Melanocyte of skin (primary cell): ENCODE results near the gene RPEL1. TPM values are rescaled to one million over a fixed set of nuclear protein-coding genes. Genes with fewer than 3 reads are reported as not detected.

ENCODE experiments used
- total RNA-seq, 2 donors: library from RNA; depleted of rRNA; stranded (reverse); fragments of >200 nt; gene quantifications; 2 replicates each; pipeline ENCODE4 v1.2.3, GENCODE V29; 2012

The RPEL1 gene
- total RNA-seq, result under 1 TPM; under 0.01 to 0.33 TPM

GRCh38 chr10:103245587-103245986 lies at the start of gene RPEL1:
RPEL1 (plus strand) TSS chr10:103245887; CDS start chr10:103245997, 110 bp downstream.

GRCh38 chr10:103276896-103277712 lies 31.4 kb downstream of the RPEL1 start, which contains the start of gene INA:
INA (plus strand) TSS chr10:103277138; CDS start chr10:103277212, 74 bp downstream.

Other genes starting within 250 kb of the RPEL1 start
- gene NT5C2, start 52.6 kb upstream of the RPEL1 start, total RNA-seq, result 10 to 100 TPM; 26.5 to 37.3 TPM
- gene INA, start 31.3 kb downstream of the RPEL1 start, total RNA-seq, result under 1 TPM in 1 of 2 donors, not detected in 1; under 0.01 TPM
- gene PCGF6, start 105.3 kb downstream of the RPEL1 start, total RNA-seq, result 10 to 100 TPM in 1 of 2 donors, 1 to 10 TPM in 1; 8.9 to 15.3 TPM
- 1 to 10 TPM; 2.8 to 5.3 TPM for gene TAF5, start 122.1 kb downstream of the RPEL1 start, total RNA-seq
- gene ATP5MK, start 150.6 kb downstream of the RPEL1 start, total RNA-seq, result 100 to 1,000 TPM; 170 to 231 TPM
- gene PDCD11, start 150.7 kb downstream of the RPEL1 start, total RNA-seq, result 10 to 100 TPM; 28.2 to 41.6 TPM
- gene CALHM2, start 206.5 kb downstream of the RPEL1 start, total RNA-seq, result 1 to 10 TPM; 8.3 to 10.0 TPM
- gene CALHM1, start 213.0 kb downstream of the RPEL1 start, total RNA-seq, result not detected
- gene CALHM3, start 233.4 kb downstream of the RPEL1 start, total RNA-seq, result not detected
- gene NEURL1, start 247.8 kb downstream of the RPEL1 start, total RNA-seq, result under 1 TPM; under 0.01 to 0.34 TPM